NCI-H748 treated with DMSO at 0.1 percent for 48 hours (cell line): ENCODE results near the gene WTAP.
"Not testable (repeated sequence)": the region's sequence is repeated elsewhere in the genome, so short reads cannot be mapped to it uniquely, and the experiment has no call there.

ENCODE experiments used
- DNase-seq: peaks from one replicate; lab custom pipeline; 2025; lab: John Stamatoyannopoulos, UW

The WTAP gene

DNA sequence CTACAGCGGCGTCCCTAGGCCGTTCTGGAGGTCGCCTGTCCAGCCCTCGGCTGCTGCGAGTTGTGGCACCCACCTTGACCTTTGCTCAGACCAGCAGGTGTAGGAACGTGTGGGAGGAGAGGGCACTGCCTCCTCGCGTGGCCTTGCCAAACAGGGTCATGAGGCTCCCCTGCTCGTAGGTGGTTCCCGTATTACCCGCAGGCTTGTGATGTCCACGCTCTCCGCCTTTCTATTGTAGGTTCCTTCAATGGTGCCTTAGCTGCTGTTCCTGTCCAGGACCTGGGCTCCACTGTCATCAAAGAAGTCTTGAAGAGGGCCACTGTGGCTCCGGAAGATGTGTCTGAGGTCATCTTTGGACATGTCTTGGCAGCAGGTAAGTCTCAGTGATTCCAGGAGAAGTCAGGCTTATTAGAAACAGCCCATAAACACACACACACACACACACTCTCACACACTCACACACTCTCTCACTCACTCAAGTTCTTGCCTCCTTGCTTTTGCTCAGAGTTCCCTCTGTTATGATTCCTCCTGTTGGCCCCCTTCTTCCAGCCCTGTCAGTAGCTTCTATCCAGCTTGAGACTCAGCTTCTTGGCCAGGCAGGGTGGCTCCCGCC, 35.5 kb downstream of the WTAP start:
- no peak for DNase-seq

DNA sequence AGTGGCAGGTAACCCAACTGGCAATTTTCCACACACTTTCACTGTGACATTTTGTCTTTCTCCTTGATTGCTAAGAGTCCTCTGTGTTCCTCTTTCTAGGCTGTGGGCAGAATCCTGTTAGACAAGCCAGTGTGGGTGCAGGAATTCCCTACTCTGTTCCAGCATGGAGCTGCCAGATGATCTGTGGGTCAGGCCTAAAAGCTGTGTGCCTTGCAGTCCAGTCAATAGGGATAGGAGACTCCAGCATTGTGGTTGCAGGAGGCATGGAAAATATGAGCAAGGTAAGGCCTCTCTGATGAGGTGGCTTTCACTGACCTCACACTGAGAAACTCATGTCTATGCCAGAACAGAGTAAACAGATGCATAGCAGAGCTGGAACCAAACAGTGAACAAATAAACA, 39.6 kb downstream of the WTAP start:
- no peak for DNase-seq

- DNase-seq, result no peak
Measured at GRCh38 chr6:159769470-159769869, 42.2 kb downstream of the WTAP start.

DNA sequence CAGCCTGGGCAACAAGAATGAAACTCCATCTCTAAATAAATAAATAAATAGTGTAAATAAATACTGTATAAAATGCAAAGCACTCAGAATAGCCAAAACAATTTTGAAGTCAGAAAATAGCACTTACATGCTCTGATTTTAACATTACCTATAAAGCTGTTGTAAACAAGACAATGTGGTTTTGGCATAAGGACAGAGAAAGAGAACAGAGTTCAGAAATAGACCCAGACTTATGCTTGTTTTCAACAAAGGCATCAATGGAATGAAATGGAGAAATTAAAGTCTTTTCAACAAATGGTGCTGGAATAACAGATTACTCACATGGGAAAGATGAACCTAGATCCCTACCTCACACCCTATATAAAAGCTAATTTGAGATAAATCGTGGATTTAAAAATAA, 44.9 kb downstream of the WTAP start:
- DNase-seq, result no peak

DNA sequence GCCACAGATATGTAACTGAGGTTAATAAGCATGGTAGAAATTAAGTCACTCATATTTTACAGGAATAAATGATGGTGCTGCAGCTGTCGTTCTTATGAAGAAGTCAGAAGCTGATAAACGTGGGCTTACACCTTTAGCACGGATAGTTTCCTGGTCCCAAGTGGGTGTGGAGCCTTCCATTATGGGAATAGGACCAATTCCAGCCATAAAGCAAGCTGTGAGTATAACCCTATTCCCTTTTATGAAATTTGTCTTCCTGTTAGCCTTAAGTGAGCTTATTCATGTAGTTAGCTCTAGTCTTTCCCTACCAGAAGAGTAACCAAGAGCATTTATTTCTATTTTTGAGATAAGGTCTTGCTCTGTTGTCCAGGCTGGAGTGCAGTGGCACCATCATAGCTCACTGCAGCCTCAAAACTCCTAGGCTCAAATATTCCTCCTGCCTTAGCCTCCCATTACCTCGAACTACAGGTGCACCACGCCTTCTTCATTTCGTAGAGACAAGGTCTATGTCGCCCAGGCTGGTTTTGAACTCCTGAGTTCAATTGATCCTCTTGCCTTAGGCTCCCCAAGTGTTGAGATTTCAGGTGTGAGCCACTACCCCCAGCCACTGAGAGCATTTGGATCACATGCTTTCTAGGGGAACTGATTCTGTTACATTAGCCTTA, 50.1 kb downstream of the WTAP start:
- DNase-seq, result no peak

- DNase-seq, result no peak
Measured at GRCh38 chr6:159778131-159778530, 50.8 kb downstream of the WTAP start.

- no peak for DNase-seq
Measured at GRCh38 chr6:159778542-159779103, 51.3 kb downstream of the WTAP start.

GRCh38 chr6:159788276-159788675, 61.0 kb downstream of the WTAP start:
- DNase-seq, result no peak

GRCh38 chr6:159788753-159789376, 61.6 kb downstream of the WTAP start:
- no peak for DNase-seq

GRCh38 chr6:159789377-159790148, 62.3 kb downstream of the WTAP start, which contains the start of gene TCP1:
TSS of gene TCP1 (minus strand) at chr6:159789602. CDS start at chr6:159789468, 134 bp downstream.
- peak; percentile 98 for DNase-seq

DNA sequence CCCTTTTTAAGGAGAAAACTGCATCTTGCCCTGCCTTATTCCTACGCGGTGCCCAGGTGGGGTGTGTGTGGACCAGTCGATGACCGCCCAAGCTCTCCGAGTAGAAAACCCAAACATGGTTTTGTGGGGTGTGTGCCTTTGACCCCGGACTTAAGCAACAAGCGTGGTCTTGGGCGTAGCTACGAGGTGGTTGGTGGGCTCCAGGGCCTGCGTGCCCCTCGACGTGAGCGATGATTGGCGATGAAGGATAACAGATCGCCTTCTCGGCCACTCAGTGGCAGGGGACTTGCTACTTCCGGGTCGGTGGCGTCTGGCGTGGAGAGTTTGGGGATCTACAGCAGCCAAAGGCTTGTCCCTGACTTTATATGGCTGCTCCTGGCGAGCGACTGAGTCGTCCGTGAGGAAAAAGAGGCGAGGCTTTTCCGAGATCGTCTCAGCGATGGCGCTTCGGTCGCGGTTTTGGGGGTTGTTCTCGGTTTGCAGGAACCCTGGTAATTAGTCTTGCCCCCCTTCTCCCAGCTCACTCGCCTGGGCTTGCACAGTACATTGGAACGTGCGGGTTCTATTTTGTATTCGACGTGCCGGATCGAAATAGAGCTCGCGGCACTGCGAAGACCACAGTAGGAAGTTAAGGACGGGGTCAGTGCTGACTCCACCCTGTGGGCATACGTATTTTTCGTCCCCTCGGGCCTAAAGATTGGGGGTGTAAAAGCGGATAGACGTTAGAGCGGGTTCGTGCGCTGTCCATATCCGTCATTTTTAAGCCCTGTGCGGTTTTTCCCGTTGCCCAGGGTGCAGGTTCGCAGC, 63.0 kb downstream of the WTAP start, which contains the start of gene MRPL18:
TSS of gene MRPL18 (plus strand) at position 319 of the 807 bp plus-strand sequence. CDS start at position 440, 121 bp downstream.
- DNase-seq, result peak; percentile 87

DNA sequence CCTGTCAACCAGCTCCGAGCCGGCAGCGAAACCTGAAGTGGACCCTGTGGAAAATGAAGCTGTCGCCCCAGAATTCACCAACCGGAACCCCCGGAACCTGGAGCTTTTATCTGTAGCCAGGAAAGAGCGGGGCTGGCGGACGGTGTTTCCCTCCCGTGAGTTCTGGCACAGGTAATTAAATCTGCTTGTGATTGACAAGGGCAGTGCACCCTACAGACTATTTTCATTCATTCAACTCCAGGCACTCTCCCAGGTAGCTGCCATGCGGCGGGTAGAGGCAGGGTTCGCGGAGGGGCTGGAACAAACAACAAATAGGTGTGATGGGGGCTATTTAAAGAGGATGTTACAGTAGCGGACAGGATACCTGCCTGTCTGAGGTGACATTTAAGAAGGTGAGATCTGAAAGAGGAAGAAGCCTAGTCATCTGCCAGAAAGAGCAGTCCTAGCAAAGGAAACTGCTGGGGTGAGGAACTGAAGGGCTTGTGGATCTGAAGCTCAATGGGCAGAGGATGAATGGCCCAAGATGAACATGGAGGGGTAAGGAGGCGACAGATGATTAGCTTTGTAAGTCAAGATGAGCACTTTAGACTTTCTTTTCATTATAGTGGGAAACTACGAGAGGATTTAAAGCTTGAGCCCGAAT, 63.8 kb downstream of the WTAP start:
- no peak for DNase-seq

- DNase-seq, result not testable (repeated sequence)
Measured at GRCh38 chr6:159794976-159795375, 67.7 kb downstream of the WTAP start.

GRCh38 chr6:159797554-159797953, 70.2 kb downstream of the WTAP start:
- no peak for DNase-seq

- DNase-seq, result no peak
Measured at GRCh38 chr6:159800141-159800865, 73.0 kb downstream of the WTAP start, which contains the start of gene PNLDC1. TSS of gene PNLDC1 (plus strand) at chr6:159800276. CDS start at chr6:159800308, 32 bp downstream.

GRCh38 chr6:159801935-159802334, 74.6 kb downstream of the WTAP start:
- DNase-seq, result no peak

- no peak for DNase-seq
Measured at GRCh38 chr6:159804504-159804903, 77.2 kb downstream of the WTAP start.

DNA sequence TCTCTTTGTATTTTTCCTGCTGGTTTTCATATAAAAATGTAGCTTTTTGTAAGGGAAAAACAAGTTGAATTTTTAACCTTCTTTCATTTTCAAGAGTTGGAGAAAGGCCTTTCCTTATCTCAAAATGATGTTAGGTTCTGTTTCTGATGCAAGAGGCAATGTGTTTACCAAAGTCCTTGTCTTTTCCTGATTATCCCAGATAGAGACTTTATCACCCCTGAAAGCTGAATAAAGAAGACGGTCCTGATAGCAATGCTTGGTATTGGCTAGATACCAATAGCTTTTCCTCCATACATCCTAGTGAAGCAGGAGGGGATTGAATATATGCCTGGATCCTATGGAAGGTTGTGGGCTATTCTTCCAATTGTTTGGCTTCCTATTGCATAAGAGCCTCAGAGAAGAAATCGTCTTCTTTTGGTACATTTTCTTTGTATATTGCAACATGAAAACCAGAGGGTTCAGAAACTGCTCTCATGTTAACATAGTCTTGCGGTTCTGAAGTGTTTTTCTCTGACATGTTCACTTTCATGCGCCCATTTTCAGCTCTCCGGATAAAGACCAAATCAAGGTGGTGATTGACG, 78.2 kb downstream of the WTAP start:
- no peak for DNase-seq
